HG03175 (cell line): Measurements from ENCODE around the gene F2R.
"Not testable (repeated sequence)": the region's sequence is repeated elsewhere in the genome, so short reads cannot be mapped to it uniquely, and the experiment has no call there.

ENCODE experiments used
- ATAC-seq: cut with Tn5 transposase; IDR thresholded peaks from one replicate; pipeline ENCODE4 v1.9.1; 2021; ENCODE audit warnings: mild to moderate bottlenecking, moderate library complexity; ENCODE audit not compliant: unreplicated experiment

Gene F2R

GRCh38 chr5:76747706-76748105 lies 31.8 kb downstream of the F2R start:
- ATAC-seq = no peak

GRCh38 chr5:76751291-76751690 lies 35.4 kb downstream of the F2R start:
- no peak for ATAC-seq

GRCh38 chr5:76754668-76755078 lies 38.7 kb downstream of the F2R start:
- no peak for ATAC-seq

- no peak for ATAC-seq
Measured at GRCh38 chr5:76755779-76756637, 40.1 kb downstream of the F2R start.

- ATAC-seq = no peak
Measured at GRCh38 chr5:76757049-76757448, 41.1 kb downstream of the F2R start.

GRCh38 chr5:76761118-76761517 lies 45.2 kb downstream of the F2R start:
- ATAC-seq = not testable (repeated sequence)

GRCh38 chr5:76762484-76762883 lies 46.6 kb downstream of the F2R start:
- ATAC-seq = no peak

GRCh38 chr5:76763136-76763535 lies 47.2 kb downstream of the F2R start:
- peak; percentile 70 for ATAC-seq

GRCh38 chr5:76764374-76764773 lies 48.4 kb downstream of the F2R start:
- no peak for ATAC-seq

GRCh38 chr5:76765249-76765648 lies 49.3 kb downstream of the F2R start:
- ATAC-seq = no peak

GRCh38 chr5:76766746-76767145 lies 50.8 kb downstream of the F2R start:
- no peak for ATAC-seq

GRCh38 chr5:76771041-76771440 lies 55.1 kb downstream of the F2R start:
- ATAC-seq = not testable (repeated sequence)

GRCh38 chr5:76771705-76772405 lies 55.9 kb downstream of the F2R start:
- no peak for ATAC-seq

- ATAC-seq = no peak
Measured at GRCh38 chr5:76775921-76776320, 60.0 kb downstream of the F2R start.

- no peak for ATAC-seq
Measured at GRCh38 chr5:76776391-76776790, 60.5 kb downstream of the F2R start.

GRCh38 chr5:76780616-76781015 lies 64.7 kb downstream of the F2R start:
- ATAC-seq = not testable (repeated sequence)

- ATAC-seq = no peak
Measured at GRCh38 chr5:76781775-76782174, 65.8 kb downstream of the F2R start.

GRCh38 chr5:76782444-76782843 lies 66.5 kb downstream of the F2R start:
- no peak for ATAC-seq
